Measurements from ENCODE around the gene CAMK2G.

DNA sequence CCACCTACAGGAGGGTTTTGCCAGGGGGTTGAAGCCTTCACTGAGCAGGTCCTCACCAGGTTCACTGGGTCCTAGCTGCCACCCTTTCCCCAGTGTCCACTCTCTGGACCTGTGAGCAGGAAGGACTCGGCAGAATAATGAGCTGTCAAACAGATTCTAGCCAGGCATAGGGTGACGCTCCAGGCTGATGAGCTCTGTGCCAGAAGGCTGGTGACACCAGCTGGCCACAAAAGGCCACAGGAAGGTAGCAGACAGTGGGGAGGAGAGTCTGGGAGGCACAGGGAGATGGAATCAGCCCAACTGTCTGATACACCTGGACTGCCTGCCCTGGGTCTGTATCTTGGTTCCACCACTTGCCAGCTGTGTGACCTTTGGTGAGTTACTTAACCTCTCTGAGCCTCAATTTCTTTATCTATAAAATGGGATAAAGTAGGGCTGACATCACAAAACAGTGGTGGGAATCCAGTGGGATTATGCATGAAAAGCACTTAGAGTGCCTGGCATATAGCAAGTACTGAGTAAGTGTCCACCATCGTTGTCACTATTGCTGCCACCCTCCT lies 36.3 kb downstream of the CAMK2G start:
- no peak for TF ChIP-seq CTCF (IDR thresholded peaks at IDR 0.05; ENCODE audit: insufficient read depth, low read length, poor library complexity, severe bottlenecking)
- TF ChIP-seq EZH2phosphoT487 (conservative IDR thresholded peaks at IDR 0.05; ENCODE audit: low read length) = no peak

Measured in SU-DHL-6 (cell line).